Stimulated activated naive B cell treated with anti-CD40 and anti-IgM and Interleukin-4, amounts not matched to agents 10 μg/mL and 1 μg/mL and 100 μg/mL, for 72 hours (primary cell): ENCODE data around the gene WFS1.
A peak's percentile ranks its signal among the peaks of the same experiment; 100 is the strongest.

ENCODE experiments used
- ATAC-seq, 2 donors: fragments of 150-1000 bp; cut with Tn5 transposase; replicated peaks; 2 replicates each; pipeline ENCODE4 v1.10.0; 2021; ENCODE audit warnings: moderate library complexity in 1 of 2
- DNase-seq: peaks from one replicate; pipeline ENCODE4 v3.0.0; 2021
- H3K27ac Mint-ChIP-seq: one replicate; pipeline ENCODE4 v1.8.0; 2022; ENCODE audit warnings: mild to moderate bottlenecking, mixed read lengths
- H3K27me3 Mint-ChIP-seq, 2 donors: one replicate each; pipeline ENCODE4 v1.8.0; 2022; ENCODE audit warnings: mixed read lengths in 2 of 2
- H3K36me3 Mint-ChIP-seq, 2 donors: one replicate each; pipeline ENCODE4 v1.8.0; 2022; ENCODE audit warnings: mixed read lengths in 2 of 2, mild to moderate bottlenecking in 1 of 2
- H3K4me1 Mint-ChIP-seq, 2 donors: one replicate each; pipeline ENCODE4 v1.8.0; 2022; ENCODE audit warnings: mixed read lengths in 2 of 2, mild to moderate bottlenecking in 1 of 2
- H3K4me3 Mint-ChIP-seq, 2 donors: one replicate each; pipeline ENCODE4 v1.8.0; 2022; ENCODE audit warnings: mild to moderate bottlenecking in 2 of 2, mixed read lengths in 2 of 2, moderate library complexity in 1 of 2
- H3K9me3 Mint-ChIP-seq, 2 donors: one replicate each; pipeline ENCODE4 v1.8.0; 2022; ENCODE audit warnings: mixed read lengths in 2 of 2, mild to moderate bottlenecking in 1 of 2

Gene WFS1

GRCh38 chr4:6258741-6259140, 10.9 kb upstream of the WFS1 start:
- Mint-ChIP-seq H3K4me3 (no peak overlapping the region), H3K9me3 (no peaks in the 10 kb centered on the region), H3K27ac (no peak overlapping the region), H3K36me3 (no peaks in the 10 kb centered on the region), H3K4me1 (peaks cover 20 to 30% of the 10 kb centered on the region in 2 donors), H3K27me3 (peaks cover 26 to 28% of the 10 kb centered on the region in 2 donors)
- DNase-seq (peak; percentile 15), ATAC-seq (peak; percentile 53 to 68)

- H3K4me1 Mint-ChIP-seq: peaks cover 20 to 30% of the 10 kb centered on the region in 2 donors
Observed at GRCh38 chr4:6259886-6260285, 9.8 kb upstream of the WFS1 start.

DNA sequence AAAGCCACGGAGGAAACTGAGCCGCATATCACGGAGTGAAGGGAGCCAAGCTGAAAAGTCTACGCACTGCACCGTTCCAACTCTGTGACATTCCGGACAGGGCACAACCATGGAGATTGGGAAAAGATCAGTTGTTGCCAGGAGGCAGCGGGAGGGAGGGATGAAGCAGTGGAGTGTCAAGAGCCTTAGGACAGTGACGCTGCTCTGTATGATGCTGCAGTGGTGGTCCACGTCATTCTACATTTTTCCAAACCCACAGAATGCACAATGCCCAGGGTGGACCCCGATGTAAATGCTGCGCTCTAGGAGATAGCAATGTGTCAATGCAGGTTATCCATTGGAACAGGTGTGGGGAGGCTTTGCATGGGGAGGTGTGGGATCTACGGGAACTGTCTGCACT, 7.5 kb upstream of the WFS1 start:
- H3K27ac Mint-ChIP-seq: no peak overlapping the region
- H3K9me3 Mint-ChIP-seq: no peaks in the 10 kb centered on the region
- ATAC-seq: no peak
- no peak for DNase-seq
- peaks cover 18 to 29% of the 10 kb centered on the region in 2 donors for H3K4me1 Mint-ChIP-seq
- H3K27me3 Mint-ChIP-seq: peaks cover 26 to 31% of the 10 kb centered on the region in 2 donors
- no peak overlapping the region for H3K4me3 Mint-ChIP-seq
- no peaks in the 10 kb centered on the region for H3K36me3 Mint-ChIP-seq

More at GRCh38 chr4:6259886-6260285, 9.8 kb upstream of the WFS1 start:
- ATAC-seq (no peak), DNase-seq (no peak)
- no peaks in the 10 kb centered on the region for H3K9me3 Mint-ChIP-seq
- H3K27ac Mint-ChIP-seq: no peak overlapping the region
- peaks cover 28 to 29% of the 10 kb centered on the region in 2 donors for H3K27me3 Mint-ChIP-seq
- H3K4me3 Mint-ChIP-seq: no peak overlapping the region
- H3K36me3 Mint-ChIP-seq: no peaks in the 10 kb centered on the region

DNA sequence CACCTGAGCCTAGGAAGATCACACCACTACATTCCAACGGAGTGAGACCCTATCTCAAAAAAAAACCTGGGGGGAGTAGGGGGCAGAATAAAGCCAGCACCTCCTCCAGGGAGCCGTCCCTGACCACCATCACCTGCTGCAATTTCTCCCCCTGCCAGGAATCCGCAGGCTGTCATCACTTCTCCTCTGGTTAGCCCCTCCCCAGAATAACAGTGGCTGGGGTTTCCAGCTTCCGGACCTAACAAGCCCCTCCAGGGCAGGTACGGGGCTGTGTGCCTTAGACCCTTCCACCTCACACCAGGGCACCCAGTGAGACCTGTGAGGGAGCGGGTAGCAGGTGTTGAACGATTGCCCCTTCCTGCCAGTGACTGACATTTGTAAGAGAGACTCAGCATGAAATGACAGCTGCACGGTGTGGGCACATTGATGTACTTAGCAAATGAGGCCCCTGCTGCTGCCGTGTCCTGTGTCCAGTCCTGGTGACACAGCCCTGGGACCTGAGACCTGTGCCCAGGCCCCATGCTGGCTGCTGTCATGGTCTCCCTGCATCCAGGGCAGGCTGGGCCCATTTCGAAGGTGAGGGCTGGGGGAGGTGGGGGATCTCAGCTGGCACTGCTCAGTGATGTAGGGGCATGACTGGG, 6.7 kb upstream of the WFS1 start:
- H3K4me1 Mint-ChIP-seq: peaks cover 19 to 29% of the 10 kb centered on the region in 2 donors
- peaks cover 19 to 31% of the 10 kb centered on the region in 2 donors for H3K27me3 Mint-ChIP-seq
- DNase-seq (no peak), ATAC-seq (no peak)
- H3K36me3 Mint-ChIP-seq: no peaks in the 10 kb centered on the region
- H3K4me3 Mint-ChIP-seq: no peak overlapping the region
- H3K27ac Mint-ChIP-seq: no peak overlapping the region
- H3K9me3 Mint-ChIP-seq: no peaks in the 10 kb centered on the region

GRCh38 chr4:6263526-6264224, 6.0 kb upstream of the WFS1 start:
- H3K27ac Mint-ChIP-seq: no peak overlapping the region
- DNase-seq (no peak), ATAC-seq (no peak)
- no peaks in the 10 kb centered on the region for H3K9me3 Mint-ChIP-seq
- peaks cover 17 to 31% of the 10 kb centered on the region in 2 donors for H3K27me3 Mint-ChIP-seq
- H3K4me3 Mint-ChIP-seq: no peak overlapping the region
- peaks cover 20 to 32% of the 10 kb centered on the region in 2 donors for H3K4me1 Mint-ChIP-seq
- no peaks in the 10 kb centered on the region for H3K36me3 Mint-ChIP-seq

DNA sequence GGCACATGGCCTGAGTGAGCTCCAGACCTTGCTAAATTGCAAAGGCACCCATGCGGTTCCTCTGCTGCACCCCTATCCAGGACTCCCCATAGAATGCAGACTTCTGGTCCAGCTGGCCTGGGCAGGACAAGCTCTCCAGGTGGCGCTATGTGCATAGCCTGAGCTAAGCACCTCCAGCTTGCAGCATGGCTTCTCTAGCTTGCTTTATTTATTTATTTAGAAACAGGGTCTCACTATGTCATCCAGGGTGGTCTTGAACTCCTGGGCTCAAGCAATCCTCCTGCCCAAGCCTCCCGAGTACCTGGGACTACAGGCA, 5.5 kb upstream of the WFS1 start:
- H3K9me3 Mint-ChIP-seq: no peaks in the 10 kb centered on the region
- H3K4me1 Mint-ChIP-seq: peaks cover 22 to 32% of the 10 kb centered on the region in 2 donors
- ATAC-seq (no peak), DNase-seq (no peak)
- H3K27me3 Mint-ChIP-seq: peaks cover 15 to 31% of the 10 kb centered on the region in 2 donors
- no peak overlapping the region for H3K27ac Mint-ChIP-seq
- H3K36me3 Mint-ChIP-seq: no peaks in the 10 kb centered on the region
- no peak overlapping the region for H3K4me3 Mint-ChIP-seq

GRCh38 chr4:6265546-6265945, 4.1 kb upstream of the WFS1 start:
- Mint-ChIP-seq H3K36me3 (no peaks in the 10 kb centered on the region), H3K4me1 (peaks cover 21 to 37% of the 10 kb centered on the region in 2 donors), H3K27me3 (peaks cover 15 to 22% of the 10 kb centered on the region in 2 donors), H3K9me3 (no peaks in the 10 kb centered on the region), H3K4me3 (no peak overlapping the region), H3K27ac (no peak overlapping the region)
- ATAC-seq (no peak), DNase-seq (no peak)

DNA sequence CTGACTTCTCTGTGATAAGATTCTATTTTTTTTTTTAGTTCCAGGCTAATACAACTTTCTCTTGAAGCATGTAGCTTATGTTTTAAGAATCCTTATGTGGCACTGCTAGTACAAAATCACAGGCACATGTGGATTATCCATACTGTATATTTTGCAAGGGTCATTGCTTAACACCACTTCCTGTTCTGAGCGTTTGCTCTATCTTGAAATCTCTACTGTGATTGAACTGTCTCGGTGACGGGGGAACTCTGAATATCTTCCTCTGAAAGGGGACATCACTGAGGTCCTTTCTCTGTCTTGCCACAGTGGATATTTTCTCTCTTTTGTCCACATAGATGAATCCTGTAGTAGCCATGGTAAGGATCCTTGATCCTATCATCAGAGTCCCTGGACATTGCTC, 2.1 kb upstream of the WFS1 start:
- Mint-ChIP-seq H3K4me1 (peaks cover 22 to 32% of the 10 kb centered on the region in 2 donors), H3K4me3 (no peak overlapping the region), H3K27me3 (peaks cover 0 to 5% of the 10 kb centered on the region in 2 donors), H3K36me3 (no peaks in the 10 kb centered on the region), H3K27ac (no peak overlapping the region), H3K9me3 (no peaks in the 10 kb centered on the region)
- no peak for DNase-seq
- ATAC-seq: no peak

DNA sequence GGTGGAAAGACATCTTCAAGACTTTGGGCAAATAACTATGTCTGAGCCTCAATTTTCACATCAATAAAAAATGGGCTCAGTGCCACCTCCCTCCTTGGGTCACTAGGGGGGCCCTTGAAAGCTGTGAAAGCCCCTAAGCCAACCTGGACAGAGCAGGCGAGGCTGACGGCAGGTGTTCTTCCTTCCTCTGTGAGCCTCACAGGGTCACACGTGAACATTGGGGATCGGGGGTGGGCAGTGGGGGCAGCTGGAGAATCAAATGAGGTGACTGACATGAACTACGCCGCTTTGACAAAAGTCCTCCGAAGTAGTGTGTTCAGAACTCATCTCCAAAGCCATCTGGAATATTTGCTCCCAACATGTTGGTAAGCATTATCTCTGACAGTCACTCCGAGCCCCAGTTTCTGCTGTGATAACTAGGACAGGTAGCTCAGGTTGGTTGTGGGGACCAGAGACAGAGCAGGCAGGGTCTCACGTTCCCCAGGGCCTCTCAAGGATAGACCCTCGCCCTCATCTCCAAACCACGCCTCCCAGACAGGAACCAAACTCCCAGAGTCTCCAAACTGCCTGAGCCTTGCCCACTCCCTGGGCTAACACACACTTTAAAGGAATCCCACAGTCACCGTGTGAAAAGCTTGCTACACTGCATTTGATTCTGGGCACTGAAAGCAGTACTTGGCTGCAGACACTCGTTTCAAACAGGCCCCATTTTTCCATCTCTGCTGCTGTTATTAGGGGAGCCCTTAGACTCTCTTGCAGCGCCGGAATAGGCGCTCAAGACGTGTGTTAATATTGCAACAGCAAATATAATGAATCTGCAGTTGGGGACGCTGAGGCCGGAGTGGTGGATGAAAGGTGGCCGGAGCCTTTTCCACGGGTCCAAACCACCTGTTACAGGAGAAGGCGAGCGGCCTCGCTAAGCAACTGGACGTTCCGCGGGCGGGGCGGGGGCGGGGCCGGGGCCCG, 717 bp upstream of the WFS1 start:
- ATAC-seq (peak; percentile 24 to 26), DNase-seq (no peak)
- Mint-ChIP-seq H3K4me3 (peak overlapping the region; percentile 82 to 83), H3K36me3 (no peaks in the 10 kb centered on the region), H3K9me3 (no peaks in the 10 kb centered on the region), H3K4me1 (peaks cover 22 to 32% of the 10 kb centered on the region in 2 donors), H3K27ac (no peak overlapping the region), H3K27me3 (peaks cover 0 to 5% of the 10 kb centered on the region in 2 donors)

- ATAC-seq (no peak), DNase-seq (no peak)
- no peaks in the 10 kb centered on the region for H3K9me3 Mint-ChIP-seq
- no peaks in the 10 kb centered on the region for H3K27me3 Mint-ChIP-seq
- H3K36me3 Mint-ChIP-seq: no peaks in the 10 kb centered on the region
- no peak overlapping the region for H3K27ac Mint-ChIP-seq
- H3K4me1 Mint-ChIP-seq: peaks cover 32 to 35% of the 10 kb centered on the region in 2 donors
- peak overlapping the region; percentile 71 to 75 for H3K4me3 Mint-ChIP-seq
Observed at GRCh38 chr4:6270636-6271121, 1.0 kb downstream of the WFS1 start.

DNA sequence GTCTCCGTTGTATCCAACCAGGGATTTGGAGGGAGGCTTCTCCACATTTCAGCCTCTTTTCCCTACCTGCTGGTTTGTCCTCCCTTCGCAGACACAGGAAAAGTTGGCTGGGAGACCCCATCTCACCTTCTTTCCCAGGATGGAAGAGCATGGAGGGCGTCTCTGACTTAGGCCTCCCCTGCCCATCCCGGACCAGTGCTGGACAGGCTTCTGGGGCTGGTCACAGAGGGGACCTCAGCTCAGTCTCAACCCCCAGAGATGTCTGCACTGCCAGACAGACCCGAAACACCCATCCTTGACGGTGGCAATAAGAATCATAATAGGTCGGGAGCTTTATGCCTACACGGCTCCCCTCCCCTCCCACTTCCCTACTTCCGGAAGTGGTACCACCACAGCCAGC, 1.6 kb downstream of the WFS1 start:
- H3K36me3 Mint-ChIP-seq: no peaks in the 10 kb centered on the region
- peaks cover 34 to 37% of the 10 kb centered on the region in 2 donors for H3K4me1 Mint-ChIP-seq
- H3K27me3 Mint-ChIP-seq: no peaks in the 10 kb centered on the region
- H3K9me3 Mint-ChIP-seq: no peaks in the 10 kb centered on the region
- ATAC-seq (no peak), DNase-seq (no peak)
- H3K27ac Mint-ChIP-seq: no peak overlapping the region
- peak overlapping the region; percentile 71 to 75 for H3K4me3 Mint-ChIP-seq

DNA sequence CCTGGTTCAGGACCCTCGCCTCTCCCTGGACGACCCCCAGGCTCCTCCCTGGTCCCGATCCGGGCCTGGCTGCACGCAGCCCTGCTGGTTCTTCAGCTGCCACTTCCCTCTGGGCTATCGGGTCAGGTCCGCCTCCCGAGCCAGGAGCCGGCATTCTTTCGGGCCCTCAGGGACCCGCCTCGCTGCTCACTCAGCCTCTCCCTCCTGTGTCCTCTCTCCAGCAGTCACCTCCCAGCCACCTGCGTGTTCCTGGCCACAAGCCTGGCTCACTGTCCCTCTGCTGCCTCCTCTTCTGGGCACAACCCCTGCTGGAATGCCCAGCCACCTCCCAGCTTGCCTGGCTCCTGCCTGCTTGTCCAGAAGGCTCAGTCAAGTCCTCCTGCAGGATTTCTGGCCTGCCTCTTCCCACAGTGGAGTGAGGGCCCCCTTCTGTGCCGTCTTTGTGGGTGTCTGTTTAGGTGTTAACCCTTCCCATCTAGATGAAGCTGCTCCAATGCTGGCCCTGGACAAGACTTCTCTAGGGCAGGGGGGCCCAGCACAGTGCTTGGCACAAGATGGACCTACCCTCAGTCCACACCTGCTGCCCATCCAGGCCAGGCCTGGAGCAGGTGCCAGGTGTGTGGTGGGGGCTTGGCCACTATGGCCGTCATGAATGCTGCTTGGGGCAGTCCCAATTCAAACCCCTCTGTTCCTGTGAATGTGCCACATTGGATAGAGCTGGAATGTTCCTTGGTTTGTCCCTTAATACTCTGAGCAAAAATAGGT, 2.2 kb downstream of the WFS1 start:
- DNase-seq (no peak), ATAC-seq (no peak)
- no peaks in the 10 kb centered on the region for H3K27me3 Mint-ChIP-seq
- H3K27ac Mint-ChIP-seq: no peak overlapping the region
- no peaks in the 10 kb centered on the region for H3K9me3 Mint-ChIP-seq
- H3K4me3 Mint-ChIP-seq: peak overlapping the region in 1 of 2 donors; percentile 14
- peaks cover 34 to 35% of the 10 kb centered on the region in 2 donors for H3K4me1 Mint-ChIP-seq
- H3K36me3 Mint-ChIP-seq: no peaks in the 10 kb centered on the region

DNA sequence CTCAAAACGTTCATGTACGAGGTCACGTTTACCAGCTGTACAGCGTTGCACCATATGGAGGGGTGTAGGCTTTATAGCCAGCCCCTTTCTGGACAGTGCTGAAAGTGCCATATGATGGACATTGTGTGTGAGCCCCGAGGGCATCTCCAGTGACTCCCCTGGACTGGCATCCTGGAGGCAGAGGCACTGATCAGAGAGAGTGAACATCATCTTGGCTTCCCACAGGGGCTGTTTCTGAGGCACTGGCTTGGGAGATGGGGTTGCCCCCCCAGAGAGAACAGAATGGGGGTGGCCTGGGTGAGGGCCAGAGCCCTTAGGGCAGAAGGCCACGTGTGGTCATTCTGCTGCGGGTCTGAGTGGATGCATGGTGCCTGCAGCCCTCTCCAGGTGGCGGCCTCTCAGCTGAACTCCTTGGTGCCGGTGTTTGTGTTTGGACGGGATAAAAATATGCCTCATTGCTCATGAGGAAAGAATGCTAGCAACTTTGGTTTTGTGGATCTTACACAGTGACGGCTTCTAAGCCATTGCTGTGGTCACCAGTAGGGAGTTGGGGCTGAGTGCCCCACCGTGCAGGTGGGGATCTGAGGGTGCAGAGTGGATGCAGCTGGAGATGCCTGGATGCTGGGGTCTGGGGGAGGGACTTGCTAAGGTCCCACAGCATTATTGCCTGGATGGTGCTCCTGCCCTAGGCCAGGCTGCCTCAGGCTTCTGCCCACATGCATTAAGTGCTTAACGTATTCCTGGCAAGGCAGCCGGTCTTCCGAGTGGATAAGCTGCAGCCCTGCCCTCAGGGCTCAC, 3.4 kb downstream of the WFS1 start:
- no peak overlapping the region for H3K4me3 Mint-ChIP-seq
- peaks cover 23 to 24% of the 10 kb centered on the region in 2 donors for H3K4me1 Mint-ChIP-seq
- H3K27me3 Mint-ChIP-seq: no peaks in the 10 kb centered on the region
- DNase-seq: no peak
- H3K9me3 Mint-ChIP-seq: no peaks in the 10 kb centered on the region
- ATAC-seq: no peak
- H3K27ac Mint-ChIP-seq: no peak overlapping the region
- H3K36me3 Mint-ChIP-seq: no peaks in the 10 kb centered on the region
